Peyer's patch (tissue), 4 donors: ENCODE data around the gene SLC44A3.

ENCODE experiments used
- POLR2A ChIP-seq, 2 donors: fragments of 450-650 bp; IDR thresholded peaks; one replicate each; pipeline ENCODE4 v1.5.1; 2017; ENCODE audit warnings: antibody characterized with exemption in 2 of 2, mild to moderate bottlenecking in 2 of 2, moderate library complexity in 2 of 2
- TF ChIP-seq, protein P1 (sequence below), 6 experiments: fragments of 450-650 bp in 4 of 6; fragments of 200-600 bp in 2 of 6; sonication (generic) in 1 of 6; IDR thresholded peaks; one replicate each; pipeline ENCODE4 v1.5.1; 2017 to 2019; ENCODE audit warnings: antibody characterized with exemption in 6 of 6, mild to moderate bottlenecking in 3 of 6, moderate library complexity in 1 of 6

DNA sequence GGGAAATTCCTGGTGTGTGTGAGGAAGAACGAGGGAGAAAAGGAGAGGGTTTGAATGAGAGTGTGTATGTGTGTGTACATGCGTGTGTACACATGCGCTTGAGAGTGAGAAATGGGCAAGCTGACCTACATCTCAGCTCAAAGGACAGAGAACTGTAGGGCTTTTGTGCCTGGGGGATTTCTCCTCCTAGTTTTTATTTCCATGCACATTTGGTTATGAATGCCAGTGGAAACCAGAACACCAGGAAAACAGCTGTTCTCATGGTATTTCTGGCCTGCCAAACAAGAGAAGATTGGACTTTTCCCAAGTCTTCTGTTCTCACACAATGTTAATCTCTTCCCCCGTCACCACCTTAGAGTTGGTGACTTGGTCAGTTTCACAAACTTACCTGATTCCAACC is 45.2 kb downstream of the SLC44A3 start:
- TF ChIP-seq POLR2A (IDR thresholded peaks at IDR 0.05) = no peak
- TF ChIP-seq, protein P1, sequence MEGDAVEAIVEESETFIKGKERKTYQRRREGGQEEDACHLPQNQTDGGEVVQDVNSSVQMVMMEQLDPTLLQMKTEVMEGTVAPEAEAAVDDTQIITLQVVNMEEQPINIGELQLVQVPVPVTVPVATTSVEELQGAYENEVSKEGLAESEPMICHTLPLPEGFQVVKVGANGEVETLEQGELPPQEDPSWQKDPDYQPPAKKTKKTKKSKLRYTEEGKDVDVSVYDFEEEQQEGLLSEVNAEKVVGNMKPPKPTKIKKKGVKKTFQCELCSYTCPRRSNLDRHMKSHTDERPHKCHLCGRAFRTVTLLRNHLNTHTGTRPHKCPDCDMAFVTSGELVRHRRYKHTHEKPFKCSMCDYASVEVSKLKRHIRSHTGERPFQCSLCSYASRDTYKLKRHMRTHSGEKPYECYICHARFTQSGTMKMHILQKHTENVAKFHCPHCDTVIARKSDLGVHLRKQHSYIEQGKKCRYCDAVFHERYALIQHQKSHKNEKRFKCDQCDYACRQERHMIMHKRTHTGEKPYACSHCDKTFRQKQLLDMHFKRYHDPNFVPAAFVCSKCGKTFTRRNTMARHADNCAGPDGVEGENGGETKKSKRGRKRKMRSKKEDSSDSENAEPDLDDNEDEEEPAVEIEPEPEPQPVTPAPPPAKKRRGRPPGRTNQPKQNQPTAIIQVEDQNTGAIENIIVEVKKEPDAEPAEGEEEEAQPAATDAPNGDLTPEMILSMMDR (IDR thresholded peaks at IDR 0.05) = no peak
